Kidney capillary endothelial cell (primary cell): ENCODE data around the gene ALDH1L1.

Experiments used
- DNase-seq: peaks from one replicate; pipeline ENCODE4 v3.0.0-alpha.2; 2018; ENCODE audit warnings: low spot score

Gene ALDH1L1

DNA sequence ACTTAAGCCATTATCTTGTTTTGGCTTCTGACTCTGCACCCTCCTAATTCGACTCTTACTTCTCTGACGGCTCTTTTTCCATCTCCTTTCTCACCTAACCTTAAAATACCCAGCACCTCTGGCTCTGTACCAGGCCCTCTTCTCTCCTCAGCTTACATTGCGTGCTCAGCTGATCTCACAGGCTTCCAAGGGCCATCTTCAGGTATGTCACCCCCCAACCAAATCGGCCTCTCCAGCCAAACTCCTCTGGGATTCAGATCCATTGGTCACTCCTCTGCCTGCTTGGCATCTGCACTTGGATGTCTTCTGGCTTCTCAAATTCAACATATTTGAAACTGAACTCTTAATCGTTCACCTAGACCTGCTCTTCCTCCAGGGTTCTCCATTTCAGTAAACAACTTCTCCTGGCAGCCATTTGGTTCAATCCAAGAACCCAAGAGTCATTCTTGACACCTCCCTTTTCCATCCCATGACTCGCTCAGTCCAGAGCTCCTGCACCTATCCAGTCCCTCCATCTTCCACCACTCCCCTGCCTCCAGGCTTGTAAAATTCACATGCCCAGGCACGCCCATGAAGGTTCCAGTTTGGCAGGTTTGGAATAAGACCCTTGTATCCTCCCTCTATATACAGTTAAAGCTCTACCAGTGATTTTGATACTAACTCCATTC is 61.2 kb downstream of the ALDH1L1 start:
- DNase-seq, result no peak

DNA sequence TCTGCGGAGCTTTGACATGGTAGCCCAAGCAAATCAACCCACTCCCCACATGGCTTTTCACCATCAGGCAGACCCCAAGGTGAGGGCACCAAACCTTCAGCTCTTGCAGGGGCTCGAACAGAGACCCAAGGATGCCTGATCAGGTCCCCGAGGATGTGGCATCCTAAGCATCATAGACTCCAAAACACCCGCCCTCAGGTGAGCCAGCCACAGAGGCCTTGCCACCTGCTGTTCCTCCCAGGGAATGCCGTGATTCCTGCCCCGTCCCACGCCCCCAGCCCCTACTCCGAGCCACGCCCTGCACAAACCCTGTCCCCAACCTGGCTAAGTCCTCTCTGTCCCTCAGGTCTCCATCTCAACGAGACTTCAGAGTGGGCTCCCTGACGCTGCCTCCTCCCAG is 61.8 kb downstream of the ALDH1L1 start:
- DNase-seq, result no peak

DNA sequence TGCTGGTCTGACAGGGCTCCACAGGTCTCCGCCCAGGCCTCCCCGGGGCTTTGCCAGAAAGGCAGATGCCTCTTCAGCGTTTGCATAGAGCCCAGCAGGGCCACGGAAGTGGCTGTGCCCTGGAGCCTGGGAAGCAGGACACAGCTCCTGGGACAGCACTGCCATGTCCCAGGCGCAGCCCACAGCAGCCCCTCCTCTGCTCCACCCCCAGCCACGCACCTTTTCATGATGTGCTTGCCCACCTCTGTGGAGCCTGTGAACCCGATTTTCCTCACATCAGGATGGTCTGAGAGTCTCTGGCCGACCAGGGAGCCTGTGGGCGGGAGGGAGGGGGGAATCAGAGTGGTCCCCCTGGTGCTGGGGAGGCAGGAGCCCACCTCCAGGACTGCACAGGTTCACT is 62.6 kb downstream of the ALDH1L1 start:
- no peak for DNase-seq

DNA sequence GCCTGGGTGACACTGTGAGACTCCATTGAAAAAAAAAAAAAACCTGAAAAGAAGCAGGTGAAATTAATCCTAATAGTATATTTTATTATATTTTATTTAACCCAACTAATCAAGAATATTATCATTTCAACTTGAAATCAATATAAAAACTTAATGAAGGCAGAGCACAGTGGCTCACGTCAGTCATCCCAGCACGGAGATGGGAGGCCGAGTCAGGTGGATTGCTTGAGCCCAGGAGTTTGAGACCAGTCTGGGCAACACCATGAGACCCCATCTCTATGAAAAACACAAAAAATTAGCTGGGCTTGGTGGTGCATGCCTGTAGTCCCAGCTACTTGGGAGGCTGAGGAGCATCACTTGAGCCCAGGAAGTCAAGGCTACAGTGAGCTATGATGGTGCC is 63.2 kb downstream of the ALDH1L1 start:
- no peak for DNase-seq

DNA sequence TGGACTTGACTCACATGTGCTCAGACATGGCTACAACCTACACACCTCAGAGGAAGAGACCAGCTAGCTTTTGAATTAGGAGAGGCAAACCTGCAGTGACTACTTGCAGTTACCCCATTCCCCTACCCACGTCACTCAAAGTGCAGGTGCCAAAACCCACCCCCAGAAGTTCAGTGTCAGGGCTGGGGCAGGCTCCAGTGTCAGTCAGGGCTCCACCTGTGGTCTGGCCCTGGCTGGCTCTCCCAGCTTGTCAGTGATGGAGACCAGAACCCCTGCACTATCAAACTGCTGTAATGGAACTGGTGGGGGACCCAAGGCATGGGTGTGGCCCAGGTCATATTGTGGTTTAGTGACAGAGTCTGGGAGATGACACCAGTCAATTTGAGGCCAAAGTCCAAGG is 63.9 kb downstream of the ALDH1L1 start:
- no peak for DNase-seq

DNA sequence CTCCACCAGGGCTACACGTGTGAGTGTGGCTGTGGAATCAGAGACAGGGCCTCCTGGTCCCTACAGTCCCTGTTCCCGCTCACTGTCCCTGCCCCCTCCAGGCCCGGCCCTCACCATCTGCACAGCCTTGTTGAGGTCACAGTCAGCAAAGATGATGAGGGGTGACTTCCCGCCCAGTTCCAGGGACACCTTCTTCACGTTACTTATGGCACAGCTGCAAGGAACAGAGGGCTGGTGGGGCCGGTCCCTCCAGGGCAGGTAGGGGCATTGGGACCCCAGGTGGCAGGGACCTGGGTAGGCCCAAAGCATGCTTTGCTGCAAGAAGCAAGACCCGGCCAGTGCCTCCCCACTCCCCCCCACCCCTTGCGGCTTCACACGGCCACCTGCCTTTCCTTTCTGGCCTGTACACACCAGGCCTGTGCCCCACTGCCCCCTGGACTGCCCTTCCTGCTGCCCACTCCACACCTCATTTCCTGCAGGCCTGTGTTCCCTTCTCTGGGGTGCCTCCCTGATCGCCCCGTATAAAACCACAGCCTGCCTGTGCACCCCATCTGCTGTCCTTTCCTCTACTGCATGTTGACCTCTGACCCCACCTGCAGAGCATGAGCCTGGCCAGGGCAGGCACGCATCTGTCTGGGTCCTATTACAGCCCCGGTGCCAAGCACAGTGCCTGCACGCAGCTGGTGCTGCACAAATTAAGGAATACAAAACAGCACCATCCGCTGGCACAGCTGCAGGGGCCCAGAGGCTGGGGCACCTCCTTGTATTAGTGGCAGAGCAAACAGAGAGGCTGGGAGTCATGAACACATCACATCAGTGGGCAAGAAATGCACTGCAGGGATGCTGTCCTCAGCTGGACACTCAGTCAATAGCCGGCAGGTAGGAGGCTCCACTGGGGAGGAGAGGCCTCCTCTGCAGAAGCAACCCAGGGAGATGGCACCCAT is 65.7 kb downstream of the ALDH1L1 start:
- DNase-seq, result no peak

DNA sequence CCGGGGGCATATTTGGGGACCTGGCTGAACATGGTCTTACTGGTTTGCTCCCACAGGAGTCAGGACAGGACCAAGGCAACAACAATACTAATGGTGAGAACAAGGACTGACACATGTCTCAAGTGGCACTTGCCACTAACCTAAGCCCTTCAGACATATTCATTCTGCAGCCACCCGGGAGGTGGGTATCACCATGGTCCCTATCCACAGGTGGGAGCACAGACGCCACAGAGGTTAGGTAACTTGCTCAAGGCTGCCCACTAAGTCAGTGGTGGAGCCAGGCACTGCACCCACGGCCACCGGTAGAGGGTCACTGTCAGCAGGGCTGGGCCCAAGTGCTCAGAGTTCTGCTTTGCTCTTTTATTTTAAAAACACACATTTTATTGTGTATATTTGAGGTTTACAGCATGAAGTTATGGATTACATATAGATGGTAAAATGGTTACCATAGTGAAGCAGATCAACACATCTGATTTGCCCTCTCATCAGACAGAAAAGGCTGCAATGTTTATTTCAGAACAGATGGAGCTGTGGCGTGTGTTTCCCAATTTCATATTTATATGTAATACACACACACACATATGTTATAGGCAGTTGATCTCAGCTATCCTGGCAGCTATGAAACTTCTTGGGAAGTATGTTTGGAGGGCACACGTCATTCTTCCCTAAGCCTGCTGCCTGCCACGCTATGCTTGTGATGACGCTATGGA is 66.5 kb downstream of the ALDH1L1 start:
- DNase-seq, result no peak

DNA sequence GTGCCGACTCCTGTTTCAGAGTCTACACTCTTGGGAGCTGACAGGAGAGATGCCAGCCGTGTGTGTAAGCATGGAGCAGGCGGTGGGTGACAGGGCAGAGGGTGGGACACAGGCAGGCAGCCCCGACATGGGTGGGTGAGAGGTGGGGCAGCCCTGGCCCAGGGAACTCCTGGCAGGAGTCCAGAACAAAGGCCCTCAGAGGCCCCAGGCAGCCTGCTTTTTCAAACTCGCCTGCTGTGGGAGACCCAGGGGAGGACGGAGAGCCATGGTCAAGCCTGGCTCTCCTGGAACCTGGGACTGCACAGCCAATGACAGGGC is 67.2 kb downstream of the ALDH1L1 start:
- no peak for DNase-seq

DNA sequence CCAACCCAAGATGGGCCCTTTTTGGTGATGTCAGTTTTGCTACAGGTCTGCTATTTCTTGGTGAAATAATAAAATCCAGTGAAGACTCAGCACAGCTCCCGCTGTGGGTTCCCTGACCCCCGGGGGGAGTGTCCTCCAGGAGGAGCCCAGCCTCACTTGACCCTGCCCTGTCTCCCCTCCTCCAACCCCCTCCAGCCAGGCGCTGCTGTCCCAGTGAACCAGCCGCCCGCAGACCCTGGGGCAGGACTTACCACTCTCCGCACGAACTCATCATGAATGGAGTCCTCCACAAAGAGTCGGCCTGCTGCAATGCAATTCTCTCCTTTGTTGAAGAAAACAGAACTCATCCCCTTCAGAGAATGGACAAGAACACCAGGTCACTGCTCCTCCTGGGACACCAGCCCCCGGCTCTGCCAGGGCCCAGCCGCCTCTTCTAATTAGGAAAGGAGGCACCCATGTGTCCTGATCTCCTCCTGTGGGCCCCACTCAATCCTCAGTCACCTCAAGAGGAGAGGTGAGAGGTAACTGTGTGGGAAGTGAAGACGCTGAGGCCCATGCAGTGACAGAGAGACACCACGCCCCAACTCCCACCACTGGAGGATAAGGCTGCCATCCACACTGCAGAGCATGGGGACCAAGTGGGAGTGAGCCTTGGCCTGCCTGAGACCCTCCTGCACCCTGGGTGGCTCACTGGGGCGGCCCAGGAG is 67.7 kb downstream of the ALDH1L1 start:
- DNase-seq, result no peak

DNA sequence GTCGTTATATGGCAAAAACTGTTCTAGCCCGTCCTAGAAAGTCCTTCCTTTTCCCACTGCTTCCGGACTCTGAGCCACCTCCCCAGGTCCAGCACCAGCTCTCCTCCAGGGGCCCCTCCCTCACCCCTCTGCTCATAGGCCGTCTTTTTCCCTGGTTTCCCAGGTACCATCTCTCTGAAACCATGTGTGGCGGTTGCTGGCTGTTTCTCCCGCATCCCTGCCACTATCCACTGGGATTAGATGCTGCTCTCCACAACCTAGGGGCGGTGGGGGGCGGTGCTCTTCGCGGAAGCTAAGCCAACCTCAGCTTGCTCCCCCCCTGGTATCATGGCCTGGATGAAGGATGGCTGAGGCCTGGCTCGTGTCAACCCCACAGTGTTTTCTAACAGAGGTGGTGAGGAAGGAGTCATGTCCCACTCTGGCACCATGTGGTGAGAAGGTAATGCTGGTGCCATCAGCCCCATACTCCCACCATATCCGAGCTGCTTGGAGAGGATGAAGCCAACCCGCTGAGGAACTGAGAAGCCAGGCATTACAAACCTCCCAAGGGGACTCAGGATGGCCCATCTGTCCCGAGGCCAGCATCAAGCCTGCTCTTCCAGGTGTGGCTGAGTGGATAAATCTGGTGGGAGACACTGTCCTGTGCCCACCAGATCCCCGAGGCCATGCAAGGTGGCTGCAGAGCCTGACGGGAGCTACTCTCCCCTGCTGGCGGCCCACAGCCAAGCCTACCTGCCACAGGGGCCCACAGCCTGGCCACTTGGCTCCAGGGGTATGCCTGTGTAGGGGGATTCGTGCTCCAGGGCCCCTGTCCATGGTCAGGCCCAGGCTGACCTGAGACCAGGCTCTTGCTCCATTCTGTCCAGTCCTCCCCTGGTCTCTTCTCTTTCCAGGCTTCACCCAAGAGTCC is 68.6 kb downstream of the ALDH1L1 start:
- DNase-seq, result no peak

DNA sequence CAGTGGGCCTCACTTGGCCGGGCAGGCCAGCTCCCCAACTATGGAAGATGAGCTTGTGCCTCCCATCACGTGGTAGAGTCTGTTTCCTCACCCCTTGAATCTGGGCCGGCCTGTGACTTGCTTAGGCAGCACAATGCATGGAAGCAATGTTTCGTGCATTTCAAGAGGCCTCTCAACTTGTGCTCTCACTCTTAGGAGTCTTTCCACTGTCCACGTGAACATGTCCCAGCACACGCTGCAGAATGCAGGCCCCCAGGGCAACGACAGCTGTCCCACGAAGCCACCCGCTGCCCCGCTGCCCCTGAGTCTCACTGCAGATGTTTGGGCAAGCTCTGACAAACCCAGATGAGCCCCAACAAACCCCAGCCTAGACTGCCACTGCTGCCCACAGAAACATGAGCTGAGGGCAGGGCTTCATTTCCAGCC is 69.2 kb downstream of the ALDH1L1 start:
- no peak for DNase-seq

DNA sequence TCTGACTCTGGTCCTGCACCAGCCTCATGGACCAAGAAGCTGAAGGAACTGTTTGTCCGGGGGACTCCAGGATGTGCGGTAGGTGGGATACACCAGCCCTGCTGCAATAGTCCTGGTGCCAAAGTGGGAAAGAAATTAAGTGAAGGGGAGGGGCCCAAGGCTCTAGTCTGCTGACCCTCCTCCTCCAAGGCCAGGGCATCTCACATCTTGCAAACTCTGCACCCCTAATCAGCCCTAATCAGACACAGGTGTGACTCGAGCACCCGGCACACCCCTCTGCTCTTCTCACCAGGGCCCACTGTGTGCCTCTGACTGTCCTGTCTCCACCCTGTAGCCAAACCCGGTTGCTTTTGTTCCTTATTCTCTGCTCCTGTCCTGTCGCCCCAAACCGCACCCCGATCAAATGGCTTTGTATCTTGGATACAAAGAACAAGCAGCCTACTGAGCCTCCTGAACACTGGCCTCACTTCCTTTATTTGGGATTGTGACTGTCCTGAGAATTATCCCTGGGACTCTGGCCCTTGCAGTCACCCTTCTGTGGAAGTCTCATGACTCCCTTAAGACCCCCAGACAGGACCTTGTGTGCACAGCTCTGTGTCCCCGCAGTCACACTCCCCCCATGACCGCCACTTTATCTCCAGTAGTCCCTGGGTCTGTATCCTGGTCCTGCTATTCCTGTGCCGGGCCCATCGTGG is 69.8 kb downstream of the ALDH1L1 start:
- DNase-seq, result no peak

DNA sequence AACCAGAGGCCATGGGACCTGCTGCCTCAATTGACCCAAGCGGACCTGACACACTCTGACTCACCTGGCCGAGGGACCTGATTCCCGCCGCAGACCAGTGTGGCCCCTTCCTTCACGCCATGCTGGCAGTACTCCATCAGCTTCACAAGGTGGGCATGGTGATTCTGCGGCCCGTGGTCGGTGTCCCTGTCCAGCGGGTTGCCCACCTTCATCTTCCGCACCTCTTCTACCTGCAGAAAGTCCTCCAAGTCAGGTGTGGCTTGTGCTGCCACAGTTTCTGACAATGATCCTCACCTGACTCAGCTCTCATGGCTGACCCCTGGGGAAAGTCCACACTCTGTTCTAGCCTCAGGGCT is 70.5 kb downstream of the ALDH1L1 start:
- no peak for DNase-seq

DNA sequence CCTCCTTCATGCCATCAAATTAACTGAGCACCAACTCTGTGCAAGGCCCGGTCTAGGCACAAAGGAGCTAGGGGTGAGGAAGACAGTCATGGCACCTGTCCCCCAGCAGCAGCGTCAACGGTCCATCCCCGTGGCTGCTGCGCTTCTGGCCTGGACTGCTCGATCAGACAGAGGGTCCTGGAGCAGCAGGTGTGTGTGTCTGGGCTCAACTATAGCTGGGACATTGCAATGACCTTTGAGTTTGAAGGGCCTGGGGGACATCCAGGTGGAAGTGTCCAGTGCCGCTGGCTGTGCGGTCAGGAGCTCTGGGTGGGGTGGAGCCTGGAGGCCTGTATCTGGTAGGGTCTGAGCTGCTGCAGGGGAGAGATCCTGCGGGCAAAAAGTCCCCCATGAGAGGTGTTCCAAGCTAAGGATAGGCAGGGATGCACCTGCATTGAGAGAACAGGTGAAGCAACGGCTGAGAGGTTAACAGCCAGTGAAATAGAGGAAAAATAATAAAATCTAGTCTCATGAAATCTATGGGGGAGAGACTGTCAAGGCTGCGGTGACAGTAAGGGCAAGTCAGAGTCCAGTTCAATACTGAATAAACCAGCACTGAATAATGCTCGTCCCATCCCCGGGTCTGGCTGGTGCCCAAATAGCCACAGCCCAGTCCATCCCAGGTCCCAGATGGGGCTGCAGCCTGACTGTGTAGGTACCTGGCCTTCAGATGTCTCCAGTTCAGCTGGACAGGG is 71.1 kb downstream of the ALDH1L1 start:
- DNase-seq, result no peak

DNA sequence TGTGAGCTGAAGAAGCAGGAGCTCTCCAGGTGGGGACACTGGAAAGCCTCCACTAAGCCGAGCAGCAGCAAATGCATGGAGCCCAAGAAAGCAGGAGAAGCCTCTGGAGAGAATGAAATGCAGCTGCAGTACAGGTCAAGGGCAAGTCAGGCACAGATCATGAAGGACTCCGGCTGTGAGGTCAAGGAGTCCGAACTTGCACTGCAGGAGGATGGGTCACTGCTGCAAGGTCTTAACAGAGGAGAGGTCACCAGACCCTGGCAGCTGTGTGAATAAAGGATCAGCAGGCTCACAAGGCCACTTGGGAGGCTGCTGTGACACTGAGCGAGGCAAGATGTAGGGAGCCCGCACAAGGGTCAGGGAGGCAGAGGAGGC is 71.7 kb downstream of the ALDH1L1 start:
- no peak for DNase-seq

DNA sequence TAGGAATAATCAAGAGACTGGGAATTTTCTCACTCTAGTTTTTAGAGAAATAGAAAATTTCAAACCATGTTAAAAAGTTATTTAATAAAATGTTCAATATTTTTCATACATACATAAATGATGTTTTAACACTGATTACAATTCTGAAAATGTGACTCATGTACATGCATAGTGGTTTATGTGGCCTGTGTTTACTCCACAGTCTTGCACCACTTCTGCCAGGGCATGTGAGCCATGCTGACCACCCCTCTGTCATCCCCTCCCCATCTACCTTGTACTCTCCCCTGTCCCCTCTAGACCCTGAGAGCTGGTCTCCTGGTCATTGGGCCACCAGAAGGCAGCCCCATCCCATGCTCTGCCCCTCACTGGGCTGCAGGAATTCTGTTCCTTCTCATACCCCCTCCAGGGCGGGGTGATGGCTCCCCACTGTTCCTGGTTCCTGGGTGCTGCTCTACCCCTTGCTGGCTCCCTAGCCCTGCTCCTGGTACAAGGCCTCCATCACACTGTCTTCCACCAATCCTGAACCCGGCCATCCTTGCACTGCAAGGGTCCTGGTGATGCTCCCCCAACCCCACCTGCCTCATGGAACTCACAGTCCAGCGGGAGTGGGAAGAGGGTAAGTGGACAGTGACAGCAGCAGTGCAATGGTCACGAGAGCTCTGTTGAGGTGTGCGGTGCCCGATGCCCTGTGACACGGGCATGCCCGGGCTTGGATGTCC is 72.3 kb downstream of the ALDH1L1 start:
- no peak for DNase-seq

DNA sequence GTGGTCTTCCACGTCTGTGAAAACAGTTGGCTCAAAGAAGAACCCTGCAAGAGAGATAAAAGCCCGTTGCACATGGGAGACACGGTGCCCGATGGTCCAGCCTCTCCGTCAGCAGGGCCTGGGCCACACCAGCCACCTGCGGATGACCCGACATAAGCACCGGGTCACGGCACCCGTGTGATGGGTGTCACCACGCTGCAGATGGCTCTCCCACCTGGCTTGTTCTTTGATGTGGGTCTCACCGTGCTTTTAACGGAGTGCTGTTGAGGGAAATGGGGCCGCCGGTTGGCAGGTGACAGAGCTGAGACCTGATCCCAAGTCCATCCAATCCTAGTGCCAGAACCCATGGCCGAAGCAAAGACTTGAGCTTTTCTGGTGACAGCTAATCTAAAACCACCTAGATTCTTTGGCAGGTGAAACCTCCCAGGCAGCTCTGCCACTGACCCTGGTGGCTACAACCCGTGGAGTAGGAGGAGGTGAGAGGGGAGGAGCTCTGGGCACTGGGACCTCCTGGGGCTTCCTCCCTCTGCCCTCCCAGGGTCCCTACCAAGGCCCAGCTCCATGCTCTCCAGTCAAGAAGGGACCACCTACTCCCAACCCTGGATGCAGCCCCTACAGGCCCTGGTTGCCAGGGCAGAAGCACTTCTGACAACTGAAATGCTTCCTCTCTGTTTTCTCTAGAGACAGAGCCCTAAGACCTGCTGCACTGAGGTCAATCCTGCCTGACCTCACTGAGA is 73.0 kb downstream of the ALDH1L1 start:
- DNase-seq, result no peak

DNA sequence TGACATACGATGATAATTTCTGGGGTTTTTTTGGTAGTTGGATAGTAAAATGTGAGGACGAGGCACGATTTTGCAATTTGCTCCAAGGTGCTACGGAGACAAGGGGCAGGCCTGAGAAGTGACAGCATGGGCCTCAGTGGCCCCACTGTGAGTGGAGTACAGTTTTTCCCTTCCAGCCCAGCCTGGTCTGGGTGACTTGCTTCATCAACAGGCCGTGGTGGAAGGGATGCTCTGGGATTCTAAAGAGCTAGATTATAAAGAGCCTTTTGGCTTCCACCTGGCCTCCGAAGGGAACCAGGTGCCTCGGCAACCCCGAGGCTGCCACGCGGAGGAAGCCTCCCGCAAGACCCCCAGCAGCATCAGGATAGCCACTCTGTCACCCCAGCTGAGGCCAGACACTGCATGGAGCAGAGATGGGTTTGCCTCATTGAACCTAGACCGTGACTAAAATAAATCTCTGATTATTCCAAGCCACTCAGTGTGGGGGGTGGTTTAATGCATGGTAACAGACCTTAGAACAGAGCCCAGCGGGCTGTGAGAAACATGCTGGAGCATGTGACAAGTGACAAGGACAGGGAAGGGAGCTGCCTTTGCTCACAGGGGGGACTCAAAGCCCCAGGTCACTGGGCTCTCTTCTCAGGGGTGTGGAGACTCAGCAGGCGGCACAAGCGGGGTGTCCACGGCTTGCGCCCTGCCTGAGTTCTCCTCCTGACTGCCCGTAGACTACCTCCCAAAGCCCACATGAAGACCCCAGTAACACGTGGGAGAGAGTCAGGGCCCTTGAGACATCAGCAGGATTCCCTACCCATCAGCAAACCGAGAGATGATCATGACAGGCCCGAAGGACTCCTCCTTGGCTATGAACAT is 73.8 kb downstream of the ALDH1L1 start:
- DNase-seq, result no peak
